Sigmoid colon (tissue), 3 donors: ENCODE measurements around the gene QSOX1.

Experiments used
- POLR2A ChIP-seq, 2 donors: fragments of 450-650 bp; IDR thresholded peaks; one replicate each; pipeline ENCODE4 v1.6.1; 2016; ENCODE audit warnings: antibody characterized with exemption in 2 of 2, mild to moderate bottlenecking in 2 of 2, moderate library complexity in 2 of 2
- TF ChIP-seq, protein P1 (sequence below), 4 experiments: fragments of 450-650 bp in 3 of 4; fragments of 200-600 bp in 1 of 4; IDR thresholded peaks; one replicate each; pipeline ENCODE4 v1.5.1; 2016 to 2019; ENCODE audit warnings: antibody characterized with exemption in 4 of 4, mild to moderate bottlenecking in 3 of 4, moderate library complexity in 2 of 4

DNA sequence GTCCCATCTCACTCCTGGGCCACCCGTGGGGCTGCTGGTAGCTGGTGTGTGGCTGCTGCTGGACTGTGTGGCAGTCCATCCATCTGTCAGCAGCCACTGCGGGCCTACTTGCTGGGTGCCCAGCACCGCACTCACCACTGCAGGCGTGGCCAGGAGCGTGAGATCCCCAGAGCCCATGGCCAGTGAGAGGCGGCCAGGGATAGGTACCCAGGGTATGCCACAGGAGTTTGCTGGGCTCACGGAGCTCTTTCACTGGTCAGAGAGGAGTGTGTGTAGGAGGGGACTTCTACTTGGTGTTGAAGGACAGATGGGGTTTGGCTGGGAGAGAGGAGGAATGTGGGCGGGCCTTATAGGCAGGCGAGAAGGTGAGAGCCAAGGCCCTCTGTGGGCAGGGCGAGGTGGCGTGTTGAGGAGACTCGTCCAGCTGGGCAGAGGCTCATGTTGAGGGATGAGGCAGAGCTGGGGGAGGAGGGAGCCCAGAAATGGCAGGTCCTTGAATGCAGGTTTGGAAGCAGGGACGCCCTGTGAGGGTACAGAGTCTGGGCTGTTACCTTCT, 15.0 kb downstream of the QSOX1 start:
- TF ChIP-seq POLR2A (IDR thresholded peaks at IDR 0.05), result no peak
- TF ChIP-seq, protein P1, sequence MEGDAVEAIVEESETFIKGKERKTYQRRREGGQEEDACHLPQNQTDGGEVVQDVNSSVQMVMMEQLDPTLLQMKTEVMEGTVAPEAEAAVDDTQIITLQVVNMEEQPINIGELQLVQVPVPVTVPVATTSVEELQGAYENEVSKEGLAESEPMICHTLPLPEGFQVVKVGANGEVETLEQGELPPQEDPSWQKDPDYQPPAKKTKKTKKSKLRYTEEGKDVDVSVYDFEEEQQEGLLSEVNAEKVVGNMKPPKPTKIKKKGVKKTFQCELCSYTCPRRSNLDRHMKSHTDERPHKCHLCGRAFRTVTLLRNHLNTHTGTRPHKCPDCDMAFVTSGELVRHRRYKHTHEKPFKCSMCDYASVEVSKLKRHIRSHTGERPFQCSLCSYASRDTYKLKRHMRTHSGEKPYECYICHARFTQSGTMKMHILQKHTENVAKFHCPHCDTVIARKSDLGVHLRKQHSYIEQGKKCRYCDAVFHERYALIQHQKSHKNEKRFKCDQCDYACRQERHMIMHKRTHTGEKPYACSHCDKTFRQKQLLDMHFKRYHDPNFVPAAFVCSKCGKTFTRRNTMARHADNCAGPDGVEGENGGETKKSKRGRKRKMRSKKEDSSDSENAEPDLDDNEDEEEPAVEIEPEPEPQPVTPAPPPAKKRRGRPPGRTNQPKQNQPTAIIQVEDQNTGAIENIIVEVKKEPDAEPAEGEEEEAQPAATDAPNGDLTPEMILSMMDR (IDR thresholded peaks at IDR 0.05), result no peak
